GM18867 (cell line): ENCODE data around the gene SLN.
A peak's percentile ranks its signal among the peaks of the same experiment; 100 is the strongest.

ENCODE experiments used
- ATAC-seq: cut with Tn5 transposase; IDR thresholded peaks from one replicate; pipeline ENCODE4 v1.9.1; 2021; ENCODE audit warnings: mild to moderate bottlenecking, moderate library complexity; ENCODE audit not compliant: unreplicated experiment

The SLN gene

GRCh38 chr11:107688322-107688918, 23.4 kb downstream of the SLN start:
- no peak for ATAC-seq

GRCh38 chr11:107683807-107684206, 28.0 kb downstream of the SLN start:
- no peak for ATAC-seq

GRCh38 chr11:107683061-107683460, 28.8 kb downstream of the SLN start:
- no peak for ATAC-seq

GRCh38 chr11:107682572-107682971, 29.3 kb downstream of the SLN start:
- ATAC-seq: no peak

GRCh38 chr11:107682171-107682570, 29.7 kb downstream of the SLN start:
- no peak for ATAC-seq

GRCh38 chr11:107679255-107680024, 32.4 kb downstream of the SLN start:
- peak; percentile 30 for ATAC-seq

- no peak for ATAC-seq
Observed at GRCh38 chr11:107678632-107678971, 33.3 kb downstream of the SLN start.

- no peak for ATAC-seq
Observed at GRCh38 chr11:107677924-107678631, 33.8 kb downstream of the SLN start.

GRCh38 chr11:107676336-107677057, 35.4 kb downstream of the SLN start:
- ATAC-seq: peak; percentile 50

GRCh38 chr11:107675902-107676301, 36.0 kb downstream of the SLN start:
- peak; percentile 81 for ATAC-seq

- no peak for ATAC-seq
Observed at GRCh38 chr11:107669893-107670601, 41.8 kb downstream of the SLN start.

- ATAC-seq: no peak
Observed at GRCh38 chr11:107669191-107669740, 42.6 kb downstream of the SLN start.

GRCh38 chr11:107666911-107667613, 44.8 kb downstream of the SLN start:
- ATAC-seq: no peak

- no peak for ATAC-seq
Observed at GRCh38 chr11:107665018-107665417, 46.8 kb downstream of the SLN start.

GRCh38 chr11:107661656-107662055, 50.2 kb downstream of the SLN start:
- ATAC-seq: no peak

- no peak for ATAC-seq
Observed at GRCh38 chr11:107660066-107660465, 51.8 kb downstream of the SLN start.

GRCh38 chr11:107659310-107659709, 52.5 kb downstream of the SLN start:
- no peak for ATAC-seq
